HepG2 (cell line): ENCODE measurements around the gene RPUSD3. TPM values are rescaled to one million over a fixed set of nuclear protein-coding genes. Genes with fewer than 3 reads are reported as not detected.

Experiments used
- CHD2 ChIP-seq: IDR thresholded peaks from 2 replicates; pipeline ENCODE4 v1.6.1; 2011; ENCODE audit warnings: low read depth, low read length, improper control_type of control experiment
- FOXK1 ChIP-seq: sonication (generic); formaldehyde crosslinking; IDR thresholded peaks from 2 replicates; pipeline ENCODE4 v1.4.0; 2020; ENCODE audit warnings: low read depth, missing genetic modification reagents, borderline replicate concordance
- GABPB1 ChIP-seq: IDR thresholded peaks from 2 replicates; pipeline ENCODE4 v1.6.1; 2016; ENCODE audit warnings: mild to moderate bottlenecking, missing genetic modification reagents, moderate library complexity, missing compliant biosample characterization
- HDAC2 ChIP-seq: sonication (generic); formaldehyde crosslinking; IDR thresholded peaks from 2 replicates; pipeline ENCODE4 v1.4.0; 2020; ENCODE audit warnings: missing genetic modification reagents
- HNF4G ChIP-seq, 2 experiments: sonication (generic) in 1 of 2; formaldehyde crosslinking in 1 of 2; IDR thresholded peaks; 2 replicates each; pipeline versions ENCODE4 v1.4.0 to v1.6.1; 2011 to 2020; ENCODE audit warnings: borderline replicate concordance in 2 of 2, low read depth in 2 of 2, mild to moderate bottlenecking in 2 of 2, low read length in 1 of 2, missing genetic modification reagents in 1 of 2, moderate library complexity in 1 of 2
- KDM4B ChIP-seq: sonication (generic); formaldehyde crosslinking; IDR thresholded peaks from 2 replicates; pipeline ENCODE4 v1.4.0; 2020; ENCODE audit warnings: missing genetic modification reagents
- PRPF4 ChIP-seq: fragments of 200-400 bp; formaldehyde crosslinking; IDR thresholded peaks from 2 replicates; pipeline ENCODE4 v1.6.1; 2016; ENCODE audit warnings: low read length, low read depth; ENCODE audit not compliant: poor library complexity, severe bottlenecking
- RARG ChIP-seq: sonication (generic); formaldehyde crosslinking; IDR thresholded peaks from 2 replicates; pipeline ENCODE4 v1.4.0; 2020; ENCODE audit warnings: low read depth, mild to moderate bottlenecking, missing genetic modification reagents
- SATB2 ChIP-seq: sonication (generic); formaldehyde crosslinking; IDR thresholded peaks from 2 replicates; pipeline ENCODE4 v1.5.0; 2020; ENCODE audit warnings: missing genetic modification reagents
- SMAD1 ChIP-seq: sonication (generic); formaldehyde crosslinking; IDR thresholded peaks from 2 replicates; pipeline ENCODE4 v1.4.0; 2020; ENCODE audit warnings: missing genetic modification reagents, low read depth, mild to moderate bottlenecking, borderline replicate concordance
- YEATS2 ChIP-seq: sonication (generic); formaldehyde crosslinking; IDR thresholded peaks from 2 replicates; pipeline ENCODE4 v1.4.0; 2020; ENCODE audit warnings: missing genetic modification reagents, borderline replicate concordance
- ZNF496 ChIP-seq: sonication (generic); formaldehyde crosslinking; IDR thresholded peaks from 2 replicates; pipeline ENCODE4 v1.8.1; 2023; ENCODE audit warnings: mild to moderate bottlenecking, moderate library complexity, missing genetic modification reagents; ENCODE audit not compliant: insufficient replicate concordance
- ZNF615 ChIP-seq: sonication (generic); formaldehyde crosslinking; IDR thresholded peaks from 2 replicates; pipeline ENCODE4 v1.5.0; 2020; ENCODE audit warnings: mild to moderate bottlenecking, missing genetic modification reagents, borderline replicate concordance
- ZNF724P ChIP-seq: sonication (generic); formaldehyde crosslinking; IDR thresholded peaks from 2 replicates; pipeline ENCODE4 v1.8.0; 2022; ENCODE audit warnings: missing genetic modification reagents, borderline replicate concordance
- polyA plus RNA-seq, 8 experiments: library from polyadenylated mRNA; depleted of rRNA in 3 of 8; stranded (reverse) in 7 of 8; unstranded in 1 of 8; fragments of >200 nt; fragmentation: Illumina TruSeq in 4 of 8; extraction: Trizol in 4 of 8; gene quantifications; 2 replicates each; pipeline versions ENCODE4 v1.2.1 to v1.2.3, GENCODE V29; 2011 to 2016; ENCODE audit warnings: low read depth in 4 of 8, missing spikeins in 1 of 8, mixed read lengths in 1 of 8; ENCODE audit not compliant: insufficient read depth in 1 of 8
- total RNA-seq, 5 experiments: library from RNA; depleted of rRNA; stranded (reverse); fragments of >200 nt; fragmentation: Illumina TruSeq; extraction: Trizol; gene quantifications; 2 replicates each; pipeline ENCODE4 v1.2.3, GENCODE V29; 2016; ENCODE audit warnings: low read depth in 1 of 5
- TF ChIP-seq, protein P1 (sequence below): sonication (generic); formaldehyde crosslinking; IDR thresholded peaks from 2 replicates; pipeline ENCODE4 v1.8.0; 2022; ENCODE audit warnings: missing genetic modification reagents, mild to moderate bottlenecking, moderate library complexity, borderline replicate concordance
- TF ChIP-seq, protein P2 (sequence below): sonication (generic); formaldehyde crosslinking; IDR thresholded peaks from 2 replicates; pipeline ENCODE4 v1.4.0; 2020; ENCODE audit warnings: missing genetic modification reagents
- TF ChIP-seq, protein P3 (sequence below): sonication (generic); formaldehyde crosslinking; IDR thresholded peaks from 2 replicates; pipeline ENCODE4 v1.8.0; 2022; ENCODE audit warnings: missing genetic modification reagents, mild to moderate bottlenecking, inconsistent platforms, borderline replicate concordance
- TF ChIP-seq, protein P4 (sequence below): sonication (generic); formaldehyde crosslinking; IDR thresholded peaks from 2 replicates; pipeline ENCODE4 v1.8.1; 2023; ENCODE audit warnings: mild to moderate bottlenecking, missing genetic modification reagents
- TF ChIP-seq, protein P5 (sequence below): sonication (generic); formaldehyde crosslinking; IDR thresholded peaks from 2 replicates; pipeline ENCODE4 v1.5.0; 2020; ENCODE audit warnings: missing genetic modification reagents

The RPUSD3 gene
- total and polyA plus RNA-seq, 2 of the 13 experiments (the other 11 are each of a cell fraction or from before 2014, with no cell fraction given), result 32.1 to 48.7 TPM

DNA sequence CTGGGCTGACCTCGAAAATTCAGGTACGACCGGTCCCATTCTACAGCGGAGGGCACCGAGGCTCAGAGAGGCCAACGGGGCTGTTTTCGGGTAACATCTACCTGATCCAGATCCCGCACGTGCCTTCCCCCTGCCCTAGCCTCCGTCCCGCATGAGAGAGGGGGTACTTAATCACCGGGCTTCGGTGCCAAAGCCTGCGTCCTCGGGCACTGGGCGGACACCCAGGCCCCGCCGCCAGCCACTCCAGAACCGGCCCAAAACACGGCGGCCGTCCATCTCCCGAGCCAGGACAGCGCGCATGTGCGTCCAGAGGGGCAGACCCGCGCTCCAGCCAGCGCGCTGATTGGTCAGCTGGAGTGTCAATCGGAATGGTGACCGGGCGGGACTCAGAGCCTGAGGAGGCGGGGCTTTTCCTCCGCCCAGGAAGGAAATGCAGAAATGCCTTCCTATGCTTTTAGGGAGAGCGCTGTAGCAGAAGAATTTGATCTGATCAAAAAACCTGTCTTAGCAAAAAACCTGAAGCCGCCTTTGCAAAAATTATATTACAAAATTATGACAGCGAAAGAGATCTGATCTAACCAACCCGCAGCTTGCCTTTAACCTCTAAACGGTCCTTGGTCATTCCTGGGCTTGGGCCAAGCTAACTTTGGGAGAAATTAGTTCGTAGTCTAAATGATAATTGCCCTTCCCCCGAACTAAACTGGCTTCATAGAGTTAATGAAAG, at the start of gene RPUSD3 (continued):
- TF ChIP-seq, protein P1, sequence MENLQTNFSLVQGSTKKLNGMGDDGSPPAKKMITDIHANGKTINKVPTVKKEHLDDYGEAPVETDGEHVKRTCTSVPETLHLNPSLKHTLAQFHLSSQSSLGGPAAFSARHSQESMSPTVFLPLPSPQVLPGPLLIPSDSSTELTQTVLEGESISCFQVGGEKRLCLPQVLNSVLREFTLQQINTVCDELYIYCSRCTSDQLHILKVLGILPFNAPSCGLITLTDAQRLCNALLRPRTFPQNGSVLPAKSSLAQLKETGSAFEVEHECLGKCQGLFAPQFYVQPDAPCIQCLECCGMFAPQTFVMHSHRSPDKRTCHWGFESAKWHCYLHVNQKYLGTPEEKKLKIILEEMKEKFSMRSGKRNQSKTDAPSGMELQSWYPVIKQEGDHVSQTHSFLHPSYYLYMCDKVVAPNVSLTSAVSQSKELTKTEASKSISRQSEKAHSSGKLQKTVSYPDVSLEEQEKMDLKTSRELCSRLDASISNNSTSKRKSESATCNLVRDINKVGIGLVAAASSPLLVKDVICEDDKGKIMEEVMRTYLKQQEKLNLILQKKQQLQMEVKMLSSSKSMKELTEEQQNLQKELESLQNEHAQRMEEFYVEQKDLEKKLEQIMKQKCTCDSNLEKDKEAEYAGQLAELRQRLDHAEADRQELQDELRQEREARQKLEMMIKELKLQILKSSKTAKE (CRISPR knock-in tag), result no peak
- TF ChIP-seq GABPB1 (peak; percentile 79), HNF4G (IDR thresholded peaks at IDR 0.05; ENCODE audit: borderline replicate concordance, low read depth, low read length) (no peak), HNF4G (CRISPR knock-in tag; IDR thresholded peaks at IDR 0.05; ENCODE audit: borderline replicate concordance, low read depth) (no peak), PRPF4 (no peak), HDAC2 (CRISPR knock-in tag) (peak; percentile 40; the same call in 1 of the 2 replicates), RARG (CRISPR knock-in tag) (no peak), SATB2 (no peak), CHD2 (no peak), FOXK1 (CRISPR knock-in tag) (no peak), YEATS2 (0 out of 2 replicates have a peak, but pooled peaks have one; percentile 55), KDM4B (no peak), ZNF724P (CRISPR knock-in tag) (no peak), ZNF496 (CRISPR knock-in tag) (no peak), SMAD1 (no peak), ZNF615 (CRISPR knock-in tag) (no peak)
- TF ChIP-seq, protein P2, sequence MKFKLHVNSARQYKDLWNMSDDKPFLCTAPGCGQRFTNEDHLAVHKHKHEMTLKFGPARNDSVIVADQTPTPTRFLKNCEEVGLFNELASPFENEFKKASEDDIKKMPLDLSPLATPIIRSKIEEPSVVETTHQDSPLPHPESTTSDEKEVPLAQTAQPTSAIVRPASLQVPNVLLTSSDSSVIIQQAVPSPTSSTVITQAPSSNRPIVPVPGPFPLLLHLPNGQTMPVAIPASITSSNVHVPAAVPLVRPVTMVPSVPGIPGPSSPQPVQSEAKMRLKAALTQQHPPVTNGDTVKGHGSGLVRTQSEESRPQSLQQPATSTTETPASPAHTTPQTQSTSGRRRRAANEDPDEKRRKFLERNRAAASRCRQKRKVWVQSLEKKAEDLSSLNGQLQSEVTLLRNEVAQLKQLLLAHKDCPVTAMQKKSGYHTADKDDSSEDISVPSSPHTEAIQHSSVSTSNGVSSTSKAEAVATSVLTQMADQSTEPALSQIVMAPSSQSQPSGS (CRISPR knock-in tag), result no peak
- TF ChIP-seq, protein P3, sequence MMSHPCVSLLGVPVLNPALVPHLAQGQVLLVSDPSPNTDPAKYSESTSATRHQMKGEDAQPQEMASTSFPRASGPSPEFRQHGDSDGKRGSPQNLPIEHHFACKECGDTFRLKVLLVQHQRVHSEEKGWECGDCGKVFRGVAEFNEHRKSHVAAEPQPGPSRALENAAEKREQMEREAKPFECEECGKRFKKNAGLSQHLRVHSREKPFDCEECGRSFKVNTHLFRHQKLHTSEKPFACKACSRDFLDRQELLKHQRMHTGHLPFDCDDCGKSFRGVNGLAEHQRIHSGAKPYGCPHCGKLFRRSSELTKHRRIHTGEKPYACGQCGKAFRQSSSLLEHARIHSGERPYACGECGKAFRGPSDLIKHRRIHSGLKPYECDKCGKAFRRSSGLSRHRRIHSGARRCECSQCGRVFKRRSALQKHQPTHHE (CRISPR knock-in tag), result no peak; the same call in 1 of the 2 replicates
- TF ChIP-seq, protein P4, sequence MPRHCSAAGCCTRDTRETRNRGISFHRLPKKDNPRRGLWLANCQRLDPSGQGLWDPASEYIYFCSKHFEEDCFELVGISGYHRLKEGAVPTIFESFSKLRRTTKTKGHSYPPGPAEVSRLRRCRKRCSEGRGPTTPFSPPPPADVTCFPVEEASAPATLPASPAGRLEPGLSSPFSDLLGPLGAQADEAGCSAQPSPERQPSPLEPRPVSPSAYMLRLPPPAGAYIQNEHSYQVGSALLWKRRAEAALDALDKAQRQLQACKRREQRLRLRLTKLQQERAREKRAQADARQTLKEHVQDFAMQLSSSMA (CRISPR knock-in tag), result no peak
- TF ChIP-seq, protein P5, sequence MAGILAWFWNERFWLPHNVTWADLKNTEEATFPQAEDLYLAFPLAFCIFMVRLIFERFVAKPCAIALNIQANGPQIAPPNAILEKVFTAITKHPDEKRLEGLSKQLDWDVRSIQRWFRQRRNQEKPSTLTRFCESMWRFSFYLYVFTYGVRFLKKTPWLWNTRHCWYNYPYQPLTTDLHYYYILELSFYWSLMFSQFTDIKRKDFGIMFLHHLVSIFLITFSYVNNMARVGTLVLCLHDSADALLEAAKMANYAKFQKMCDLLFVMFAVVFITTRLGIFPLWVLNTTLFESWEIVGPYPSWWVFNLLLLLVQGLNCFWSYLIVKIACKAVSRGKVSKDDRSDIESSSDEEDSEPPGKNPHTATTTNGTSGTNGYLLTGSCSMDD (CRISPR knock-in tag), result no peak
